ENCODE results near the gene CUL4A.
A peak's percentile ranks its signal among the peaks of the same experiment; 100 is the strongest.

The CUL4A gene

GRCh38 chr13:113208421-113209335 lies 735 bp upstream of the CUL4A start, which contains the start of gene PCID2:
Gene PCID2 (minus strand): TSS chr13:113208669. CDS start chr13:113208634, 35 bp downstream.
- DNase-seq = peak; percentile 92

GRCh38 chr13:113209759-113210421 lies 477 bp downstream of the CUL4A start:
- peak; percentile 77 for DNase-seq

GRCh38 chr13:113210833-113211232 lies 1.4 kb downstream of the CUL4A start:
- no peak for DNase-seq

- no peak for DNase-seq
Observed at GRCh38 chr13:113211774-113212173, 2.4 kb downstream of the CUL4A start.

GRCh38 chr13:113216254-113217048 lies 7.0 kb downstream of the CUL4A start:
- no peak for DNase-seq

- DNase-seq = no peak
Observed at GRCh38 chr13:113218586-113218985, 9.2 kb downstream of the CUL4A start.

GRCh38 chr13:113219256-113219940 lies 10.0 kb downstream of the CUL4A start:
- DNase-seq = no peak

- no peak for DNase-seq
Observed at GRCh38 chr13:113220141-113220598, 10.8 kb downstream of the CUL4A start.

GRCh38 chr13:113220877-113221276 lies 11.5 kb downstream of the CUL4A start:
- DNase-seq = peak; percentile 20

- no peak for DNase-seq
Observed at GRCh38 chr13:113223070-113223469, 13.7 kb downstream of the CUL4A start.

- DNase-seq = no peak
Observed at GRCh38 chr13:113224486-113224885, 15.1 kb downstream of the CUL4A start.

GRCh38 chr13:113225515-113225914 lies 16.1 kb downstream of the CUL4A start:
- DNase-seq = no peak

GRCh38 chr13:113226873-113227450 lies 17.5 kb downstream of the CUL4A start:
- no peak for DNase-seq

GRCh38 chr13:113229161-113229560 lies 19.7 kb downstream of the CUL4A start:
- DNase-seq = no peak

- no peak for DNase-seq
Observed at GRCh38 chr13:113229791-113230190, 20.4 kb downstream of the CUL4A start.

- no peak for DNase-seq
Observed at GRCh38 chr13:113231306-113232207, 22.1 kb downstream of the CUL4A start.

- no peak for DNase-seq
Observed at GRCh38 chr13:113232208-113233003, 23.0 kb downstream of the CUL4A start.

GRCh38 chr13:113233101-113233500 lies 23.7 kb downstream of the CUL4A start:
- no peak for DNase-seq

- DNase-seq = peak; percentile 12
Observed at GRCh38 chr13:113238536-113238935, 29.1 kb downstream of the CUL4A start.

- no peak for DNase-seq
Observed at GRCh38 chr13:113239357-113239756, 29.9 kb downstream of the CUL4A start.

Data from CD4-positive, alpha-beta T cell treated with Interleukin-17A for 4 hours (primary cell).